Activated CD4-positive, alpha-beta T cell treated with anti-CD3 and anti-CD28 coated beads, Interleukin-2, amount 10 ng/mL, durations not matched to agents 7 days and 5 days (primary cell): Measurements from ENCODE around the gene KCNC4. TPM values are rescaled to one million over a fixed set of nuclear protein-coding genes. Genes with fewer than 3 reads are reported as not detected.

ENCODE experiments used
- CTCF ChIA-PET: fragments of 350-600 bp; sonication (Branson Sonifier 250); formaldehyde crosslinking; loops from one replicate; lab custom pipeline; 2021; ENCODE audit warnings: antibody characterized with exemption; lab: Charles Lee
- POLR2A ChIA-PET: fragments of 350-600 bp; sonication (Branson Sonifier 250); formaldehyde crosslinking; loops from one replicate; lab custom pipeline; 2021; ENCODE audit warnings: antibody characterized with exemption; lab: Charles Lee
- DNase-seq: peaks from one replicate; pipeline ENCODE4 v3.0.0-alpha.2; 2020
- H3K27ac Mint-ChIP-seq: one replicate; pipeline ENCODE4 v1.8.0; 2021; ENCODE audit warnings: mild to moderate bottlenecking, moderate library complexity, mixed read lengths
- H3K27me3 Mint-ChIP-seq: one replicate; pipeline ENCODE4 v1.8.0; 2021; ENCODE audit warnings: mixed read lengths
- H3K36me3 Mint-ChIP-seq: one replicate; pipeline ENCODE4 v1.8.0; 2021; ENCODE audit warnings: low read depth, mixed read lengths
- H3K4me1 Mint-ChIP-seq: one replicate; pipeline ENCODE4 v1.8.0; 2021; ENCODE audit warnings: mixed read lengths
- H3K4me3 Mint-ChIP-seq: one replicate; pipeline ENCODE4 v1.8.0; 2021; ENCODE audit warnings: mild to moderate bottlenecking, moderate library complexity, mixed read lengths
- H3K9me3 Mint-ChIP-seq: one replicate; pipeline ENCODE4 v1.8.0; 2021; ENCODE audit warnings: mixed read lengths
- total RNA-seq, 2 experiments: library from RNA; stranded (reverse); gene quantifications; one replicate each; pipeline ENCODE4 v1.2.3, GENCODE V29; 2021

KCNC4 gene
- total RNA-seq, 2 experiments from 2014 or later: 7.1 to 8.2 TPM

- Mint-ChIP-seq H3K4me3 (no peak overlapping the region), H3K4me1 (peaks cover 9% of the 10 kb centered on the region), H3K27ac (no peak overlapping the region), H3K36me3 (no peaks in the 10 kb centered on the region), H3K27me3 (peaks cover 3% of the 10 kb centered on the region), H3K9me3 (no peaks in the 10 kb centered on the region)
- no peak for DNase-seq
- ChIA-PET POLR2A (no interaction called here), CTCF (interaction anchor here (0.6 to 2.0 kb wide), 3 partner anchors 9 to 77 kb away, joined by 3 to 7 read pairs (median 3); no protein-coding TSS in a partner anchor)
These were observed 48.6 kb downstream of the KCNC4 start for GRCh38 chr1:110258734-110259133.

DNA sequence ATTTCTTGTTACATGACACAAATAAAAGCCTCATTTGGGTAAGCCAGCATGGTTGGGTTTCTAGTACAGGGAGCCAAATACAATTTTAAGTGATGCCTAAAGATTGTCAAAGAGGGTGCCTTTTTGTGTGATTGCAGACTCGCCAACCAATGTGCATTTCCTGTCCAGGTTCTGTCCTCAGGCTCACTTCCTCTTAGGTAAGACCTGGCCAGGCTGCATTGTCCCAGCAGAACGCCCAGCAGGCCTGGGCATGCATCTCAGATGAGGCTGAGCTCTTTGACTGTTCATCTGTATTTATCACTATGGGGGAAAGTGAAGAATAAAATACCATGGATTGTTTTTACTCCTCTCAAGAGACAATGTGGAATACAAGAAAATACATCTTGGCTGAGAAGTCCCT lies 49.7 kb downstream of the KCNC4 start:
- no peak overlapping the region for H3K27ac Mint-ChIP-seq
- H3K36me3 Mint-ChIP-seq: no peaks in the 10 kb centered on the region
- H3K9me3 Mint-ChIP-seq: no peaks in the 10 kb centered on the region
- CTCF ChIA-PET: interaction anchor here (2.0 kb wide), 1 partner anchor 52 kb away, joined by 7 read pairs; no protein-coding TSS in a partner anchor
- no peak for DNase-seq
- no peak overlapping the region for H3K4me3 Mint-ChIP-seq
- H3K27me3 Mint-ChIP-seq: peaks cover 3% of the 10 kb centered on the region
- peaks cover 9% of the 10 kb centered on the region for H3K4me1 Mint-ChIP-seq
- POLR2A ChIA-PET: no interaction called here

Other genes with a start within 250 kb of the KCNC4 start
- gene AHCYL1, start 225.5 kb upstream of the KCNC4 start, total RNA-seq: 10 to 100 TPM; 50.4 to 50.9 TPM
- gene STRIP1, start 175.7 kb upstream of the KCNC4 start, total RNA-seq: 10 to 100 TPM; 33.4 to 35.9 TPM
- not detected for gene ALX3, start 139.6 kb upstream of the KCNC4 start, total RNA-seq
- not detected for gene UBL4B, start 97.9 kb upstream of the KCNC4 start, total RNA-seq
- gene SLC6A17, start 59.8 kb upstream of the KCNC4 start, total RNA-seq: not detected
- 10 to 100 TPM; 69.9 to 71.2 TPM for gene RBM15, start 129.1 kb downstream of the KCNC4 start, total RNA-seq
- under 1 TPM in 1 of 2 experiments, not detected in 1; 0.27 TPM for gene SLC16A4, start 180.7 kb downstream of the KCNC4 start, total RNA-seq
- gene LAMTOR5, start 197.4 kb downstream of the KCNC4 start, total RNA-seq: 100 to 1,000 TPM; 113 to 120 TPM
- not detected for gene PROK1, start 240.8 kb downstream of the KCNC4 start, total RNA-seq